Osteoblast (primary cell): ENCODE data around the gene WDFY1. TPM values are rescaled to one million over a fixed set of nuclear protein-coding genes. Genes with fewer than 3 reads are reported as not detected.
A peak's percentile ranks its signal among the peaks of the same experiment; 100 is the strongest.

Experiments used
- DNase-seq: peaks from one replicate; pipeline ENCODE4 v3.0.0; 2011; ENCODE audit warnings: low spot score, mixed read lengths; ENCODE audit not compliant: insufficient read length; ENCODE audit errors: missing footprints
- H2AFZ ChIP-seq: 2 replicates; pipeline ENCODE4 v1.6.0; 2011; ENCODE audit warnings: mild to moderate bottlenecking, low read length
- H3K27ac ChIP-seq: 2 replicates; pipeline ENCODE4 v1.5.1; 2011; ENCODE audit warnings: mild to moderate bottlenecking, low read depth, low read length, moderate library complexity
- H3K27me3 ChIP-seq: 2 replicates; pipeline ENCODE4 v1.6.0; 2012; ENCODE audit warnings: mild to moderate bottlenecking, control low read depth, inconsistent platforms, low read length, moderate library complexity; ENCODE audit not compliant: insufficient read depth
- H3K36me3 ChIP-seq: 2 replicates; pipeline ENCODE4 v1.5.1; 2011; ENCODE audit warnings: mild to moderate bottlenecking, low read length, control low read depth, moderate library complexity; ENCODE audit not compliant: insufficient read depth
- H3K4me1 ChIP-seq: 2 replicates; pipeline ENCODE4 v1.5.1; 2011; ENCODE audit warnings: mild to moderate bottlenecking, low read length, control low read depth, moderate library complexity; ENCODE audit not compliant: insufficient read depth
- H3K4me2 ChIP-seq: 2 replicates; pipeline ENCODE4 v1.6.0; 2011; ENCODE audit warnings: mild to moderate bottlenecking, low read length; ENCODE audit not compliant: insufficient read depth
- H3K4me3 ChIP-seq: fragments of 200-600 bp; sonication (generic); 3 replicates; pipeline ENCODE4 v1.5.1; 2012; ENCODE audit warnings: mild to moderate bottlenecking, low read length, inconsistent platforms; ENCODE audit not compliant: insufficient read depth
- H3K79me2 ChIP-seq: 2 replicates; pipeline ENCODE4 v1.6.0; 2012; ENCODE audit warnings: mild to moderate bottlenecking, low read length, control low read depth, inconsistent platforms; ENCODE audit not compliant: insufficient read depth
- H3K9me3 ChIP-seq: 2 replicates; pipeline ENCODE4 v1.5.1; 2011; ENCODE audit warnings: low read depth, low read length, control low read depth
- H4K20me1 ChIP-seq: 2 replicates; pipeline ENCODE4 v1.6.0; 2012; ENCODE audit warnings: mild to moderate bottlenecking, low read length, control low read depth; ENCODE audit not compliant: insufficient read depth
- total RNA-seq: library from RNA; depleted of rRNA; stranded (reverse); fragments of >200 nt; gene quantifications from 2 replicates; pipeline ENCODE4 v1.2.3, GENCODE V29; 2012
- TF ChIP-seq, protein P1 (sequence below): IDR thresholded peaks from 2 replicates; pipeline ENCODE4 v1.5.1; 2011; ENCODE audit warnings: mild to moderate bottlenecking, low read depth, low read length, moderate library complexity; ENCODE audit errors: extremely low read depth

The WDFY1 gene
- total RNA-seq, 1 donor, result 74.6 TPM

DNA sequence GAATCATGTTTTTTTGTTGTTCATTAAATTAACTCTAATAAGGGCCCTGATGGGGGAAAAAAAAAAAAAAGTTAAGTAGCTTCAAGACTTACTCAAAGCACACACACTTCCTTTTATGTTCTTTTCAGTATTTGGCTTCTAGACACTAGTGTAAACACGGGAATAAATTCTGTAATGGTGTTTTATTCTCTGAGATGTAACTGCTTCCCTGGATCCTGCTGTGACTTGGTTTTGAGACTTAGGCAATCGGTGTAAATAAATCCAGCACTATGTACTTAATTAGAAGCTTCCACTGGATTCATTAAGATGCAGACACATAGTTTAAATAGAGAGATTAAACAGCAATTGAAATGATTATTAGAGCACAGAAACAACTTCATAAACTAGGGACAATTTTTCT lies 81.6 kb downstream of the WDFY1 start:
- TF ChIP-seq, protein P1, sequence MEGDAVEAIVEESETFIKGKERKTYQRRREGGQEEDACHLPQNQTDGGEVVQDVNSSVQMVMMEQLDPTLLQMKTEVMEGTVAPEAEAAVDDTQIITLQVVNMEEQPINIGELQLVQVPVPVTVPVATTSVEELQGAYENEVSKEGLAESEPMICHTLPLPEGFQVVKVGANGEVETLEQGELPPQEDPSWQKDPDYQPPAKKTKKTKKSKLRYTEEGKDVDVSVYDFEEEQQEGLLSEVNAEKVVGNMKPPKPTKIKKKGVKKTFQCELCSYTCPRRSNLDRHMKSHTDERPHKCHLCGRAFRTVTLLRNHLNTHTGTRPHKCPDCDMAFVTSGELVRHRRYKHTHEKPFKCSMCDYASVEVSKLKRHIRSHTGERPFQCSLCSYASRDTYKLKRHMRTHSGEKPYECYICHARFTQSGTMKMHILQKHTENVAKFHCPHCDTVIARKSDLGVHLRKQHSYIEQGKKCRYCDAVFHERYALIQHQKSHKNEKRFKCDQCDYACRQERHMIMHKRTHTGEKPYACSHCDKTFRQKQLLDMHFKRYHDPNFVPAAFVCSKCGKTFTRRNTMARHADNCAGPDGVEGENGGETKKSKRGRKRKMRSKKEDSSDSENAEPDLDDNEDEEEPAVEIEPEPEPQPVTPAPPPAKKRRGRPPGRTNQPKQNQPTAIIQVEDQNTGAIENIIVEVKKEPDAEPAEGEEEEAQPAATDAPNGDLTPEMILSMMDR, result no peak

DNA sequence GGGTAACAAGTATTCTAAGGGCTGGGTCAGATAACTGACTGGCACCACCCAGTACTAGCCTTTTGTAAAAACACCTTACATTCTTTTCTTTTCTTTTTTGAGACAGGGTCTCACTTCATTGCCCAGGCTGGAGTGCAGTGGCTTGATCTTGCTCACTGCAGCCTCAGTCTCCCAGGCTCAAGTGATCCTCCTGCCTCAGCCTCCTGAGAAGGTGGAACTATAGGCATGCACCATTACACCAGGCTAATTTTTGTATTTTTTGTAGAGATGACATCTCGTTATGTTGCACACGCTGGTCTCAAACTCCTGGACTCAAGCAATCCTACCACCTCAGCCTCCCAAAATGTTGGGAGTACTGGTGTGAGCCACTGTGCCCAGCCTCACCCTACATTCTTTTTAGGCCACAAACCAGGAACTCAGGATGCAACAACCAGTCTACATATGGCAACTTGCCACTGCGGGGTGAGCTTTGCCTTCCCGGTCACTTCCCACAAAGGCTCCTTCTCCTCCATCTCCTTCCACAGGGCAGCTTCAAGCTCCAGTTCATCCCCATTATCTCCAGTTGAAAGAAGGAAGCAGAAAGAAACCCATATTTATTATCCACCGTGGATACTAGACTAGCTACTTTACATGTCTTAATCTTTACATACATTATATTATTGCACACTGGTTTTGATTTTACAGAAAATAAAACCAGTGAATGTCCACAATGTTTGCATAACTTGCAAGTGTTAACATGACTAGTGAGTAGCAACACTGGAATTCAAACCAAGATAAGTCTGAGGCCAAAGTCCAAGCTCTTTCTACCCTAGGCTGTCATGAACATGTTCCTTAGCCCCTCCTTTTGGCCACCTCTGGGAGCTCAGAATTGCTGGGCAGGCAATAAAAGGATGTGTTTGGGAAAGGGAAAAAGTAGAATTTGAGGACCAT lies 84.1 kb downstream of the WDFY1 start:
- H4K20me1 ChIP-seq, result no peaks in the 10 kb centered on the region
- no peaks in the 10 kb centered on the region for H3K79me2 ChIP-seq
- no peak overlapping the region for H3K4me3 ChIP-seq
- H3K9me3 ChIP-seq, result no peaks in the 10 kb centered on the region
- no peak for DNase-seq
- TF ChIP-seq, protein P1, result peak; percentile 14
- H3K4me1 ChIP-seq, result peaks cover 24% of the 10 kb centered on the region
- H3K36me3 ChIP-seq, result peaks cover 6% of the 10 kb centered on the region
- H3K27me3 ChIP-seq, result no peaks in the 10 kb centered on the region
- H3K4me2 ChIP-seq, result peak overlapping the region; percentile 51
- H2AFZ ChIP-seq, result no peak overlapping the region
- peak overlapping the region; percentile 49 for H3K27ac ChIP-seq

More for the DNA sequence above, 81.6 kb downstream of the WDFY1 start:
- Histone ChIP-seq H3K4me1 (peaks cover 15% of the 10 kb centered on the region), H3K9me3 (no peaks in the 10 kb centered on the region), H2AFZ (no peak overlapping the region), H3K4me2 (no peak overlapping the region), H4K20me1 (no peaks in the 10 kb centered on the region), H3K36me3 (peaks cover 9% of the 10 kb centered on the region), H3K79me2 (no peaks in the 10 kb centered on the region), H3K4me3 (no peak overlapping the region), H3K27me3 (no peaks in the 10 kb centered on the region), H3K27ac (no peak overlapping the region)
- DNase-seq, result no peak

DNA sequence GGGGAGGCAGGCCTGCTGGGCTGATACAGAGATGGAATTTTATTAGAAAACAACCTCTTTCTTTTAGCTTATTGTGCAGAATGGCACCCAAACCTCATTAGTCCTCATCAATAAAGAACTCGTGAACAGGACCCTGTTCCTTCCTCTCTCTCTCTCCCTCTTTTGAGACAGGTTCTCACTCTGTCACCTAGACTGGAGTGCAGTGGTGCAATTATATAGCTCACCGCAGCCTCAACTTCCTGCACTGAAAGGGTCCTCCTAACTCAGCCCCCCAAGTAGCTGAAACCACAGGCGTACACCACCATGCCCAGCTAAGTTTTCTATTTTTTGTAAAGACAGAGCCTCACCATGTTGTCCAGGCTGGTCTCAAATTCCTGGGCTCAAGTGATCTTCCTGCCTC lies 86.1 kb downstream of the WDFY1 start:
- no peaks in the 10 kb centered on the region for H3K79me2 ChIP-seq
- TF ChIP-seq, protein P1, result no peak
- no peak for DNase-seq
- H3K36me3 ChIP-seq, result no peaks in the 10 kb centered on the region
- no peaks in the 10 kb centered on the region for H3K27me3 ChIP-seq
- H3K27ac ChIP-seq, result no peak overlapping the region
- H2AFZ ChIP-seq, result no peak overlapping the region
- H3K9me3 ChIP-seq, result no peaks in the 10 kb centered on the region
- H3K4me2 ChIP-seq, result no peak overlapping the region
- H3K4me1 ChIP-seq, result peaks cover 28% of the 10 kb centered on the region
- H3K4me3 ChIP-seq, result no peak overlapping the region
- no peaks in the 10 kb centered on the region for H4K20me1 ChIP-seq

DNA sequence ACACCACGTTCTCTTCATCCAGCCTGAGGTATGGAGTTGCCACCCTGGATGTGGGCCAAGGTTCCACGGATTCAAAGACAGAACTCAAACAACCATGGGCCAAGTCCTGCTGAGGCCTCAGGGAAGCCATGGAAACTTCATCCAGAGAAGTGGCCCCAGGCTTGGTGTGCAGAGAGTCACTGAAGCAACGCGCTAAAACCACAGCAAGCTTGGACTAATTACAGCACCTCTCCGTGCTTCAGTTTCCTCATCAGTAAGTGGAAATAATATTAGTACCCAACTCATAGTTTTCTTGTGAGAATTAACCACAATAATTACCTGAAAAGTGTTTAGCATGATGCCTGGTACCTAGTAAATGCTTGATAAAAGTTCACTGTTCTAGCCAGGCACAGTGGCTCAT lies 88.6 kb downstream of the WDFY1 start:
- Histone ChIP-seq H3K4me2 (peak overlapping the region; percentile 7), H4K20me1 (no peaks in the 10 kb centered on the region), H3K79me2 (no peaks in the 10 kb centered on the region), H3K27me3 (no peaks in the 10 kb centered on the region), H3K9me3 (no peaks in the 10 kb centered on the region), H3K27ac (peak overlapping the region; percentile 6), H3K4me1 (peaks cover 34% of the 10 kb centered on the region), H3K36me3 (no peaks in the 10 kb centered on the region), H2AFZ (no peak overlapping the region), H3K4me3 (no peak overlapping the region)
- TF ChIP-seq, protein P1, result no peak
- DNase-seq, result no peak
